HG02852 (cell line): ENCODE data around the gene NPHP4.

Experiments
- ATAC-seq: cut with Tn5 transposase; IDR thresholded peaks from one replicate; pipeline ENCODE4 v1.9.1; 2021; ENCODE audit warnings: mild to moderate bottlenecking, moderate library complexity; ENCODE audit not compliant: unreplicated experiment

Gene NPHP4

DNA sequence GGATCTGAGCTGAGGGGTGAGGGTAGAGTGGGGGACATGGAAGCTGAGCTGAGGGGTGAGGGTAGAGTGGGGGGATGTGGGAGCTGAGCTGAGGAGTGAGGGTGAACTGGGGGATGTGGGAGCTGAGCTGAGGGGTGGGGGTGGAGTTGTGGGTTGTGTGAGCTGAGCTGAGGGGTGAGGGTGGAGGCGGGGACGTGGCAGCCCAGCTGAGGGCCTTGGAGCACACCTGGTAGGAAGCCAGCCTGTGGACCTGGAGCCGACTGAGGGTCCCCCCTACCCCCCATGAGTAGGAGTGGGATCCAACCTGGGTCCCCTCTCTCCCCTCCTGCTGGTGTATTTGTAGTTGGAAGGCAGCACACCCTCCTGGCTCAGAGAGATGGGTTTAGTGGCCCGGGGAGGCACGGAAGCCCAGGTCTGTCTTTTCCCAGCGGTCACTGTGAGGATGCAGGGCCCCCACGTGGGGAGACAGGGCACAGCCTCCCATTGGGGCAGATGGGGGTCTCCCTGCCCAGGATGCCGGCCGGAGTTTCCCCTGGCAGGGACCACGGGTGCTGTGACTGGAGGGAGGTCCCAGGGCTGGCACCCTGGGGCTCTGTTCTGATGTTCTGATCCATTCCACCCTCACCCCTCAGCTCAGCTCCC is 13.2 kb upstream of the NPHP4 start:
- ATAC-seq, result no peak

DNA sequence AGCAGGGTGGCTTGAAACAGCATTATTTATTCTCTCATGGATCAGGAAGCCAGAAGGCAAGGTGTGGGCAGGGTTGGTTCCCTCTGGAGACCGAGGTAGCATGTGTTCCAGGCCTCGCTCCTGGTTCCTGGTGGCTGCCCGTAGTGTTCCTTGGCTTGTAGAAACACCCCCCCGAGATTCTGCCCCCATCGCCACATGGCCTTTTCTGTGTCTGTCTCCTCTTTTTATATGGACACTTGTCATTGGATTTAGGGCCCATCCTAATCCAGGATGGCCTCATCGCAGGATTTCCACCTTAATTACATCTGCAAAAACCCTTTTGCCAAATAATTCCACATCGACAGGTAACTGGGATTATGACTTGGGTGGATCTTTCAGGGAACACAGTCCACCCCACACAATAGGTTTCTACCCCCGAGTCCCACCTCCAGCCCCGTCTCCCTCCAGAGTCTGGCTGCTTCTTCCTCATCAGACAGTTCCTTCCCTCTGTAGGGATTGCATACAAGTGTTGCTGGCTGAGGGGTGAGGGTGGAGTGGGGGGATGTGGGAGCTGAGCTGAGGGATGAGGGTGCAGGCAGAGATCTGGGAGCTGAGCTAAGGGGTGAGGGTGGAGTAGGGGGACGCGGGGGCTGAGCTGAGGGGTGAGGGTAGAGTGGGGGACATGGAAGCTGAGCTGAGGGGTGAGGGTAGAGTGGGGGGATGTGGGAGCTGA is 12.3 kb upstream of the NPHP4 start:
- ATAC-seq, result no peak

DNA sequence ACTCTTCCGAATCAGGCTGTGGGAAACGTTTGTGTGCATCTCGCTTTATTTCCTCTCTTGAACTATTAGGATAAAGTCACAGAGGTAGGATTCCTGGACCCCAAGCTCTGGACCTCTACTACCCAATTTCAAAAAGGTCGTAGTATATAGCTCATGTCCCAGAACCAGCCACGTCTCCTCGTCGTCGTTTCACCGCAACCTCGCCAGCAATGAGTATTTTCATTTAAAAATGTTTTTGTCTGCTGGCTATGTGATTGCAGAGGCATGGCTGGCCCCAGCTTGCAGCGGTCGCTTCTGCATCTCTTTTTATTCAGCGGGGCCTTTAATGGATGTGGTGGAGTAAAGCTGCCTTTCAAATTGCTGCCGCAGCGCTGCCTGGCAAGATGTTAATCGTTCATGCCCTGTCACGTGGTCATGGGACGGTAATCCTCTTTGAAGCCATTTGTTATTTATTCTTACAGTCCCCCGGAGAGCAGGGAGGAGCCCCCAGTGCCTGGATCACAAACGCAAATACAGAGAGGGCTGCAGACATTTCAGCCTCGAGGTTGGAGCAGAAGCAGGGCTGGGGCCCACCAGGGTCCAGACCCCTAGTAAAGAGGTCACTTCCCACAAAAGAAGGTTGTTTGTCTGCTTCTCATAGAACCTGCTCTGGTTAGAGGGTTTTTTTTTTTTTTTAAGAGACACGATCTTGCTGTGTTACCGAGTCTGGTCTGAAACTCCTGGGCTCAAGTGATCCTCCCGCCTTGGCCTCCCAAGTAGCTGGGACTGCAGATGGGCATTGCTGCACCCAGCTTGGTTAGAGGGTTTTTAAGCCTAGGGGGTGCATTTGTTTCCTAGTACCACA is 11.6 kb upstream of the NPHP4 start:
- ATAC-seq, result no peak

DNA sequence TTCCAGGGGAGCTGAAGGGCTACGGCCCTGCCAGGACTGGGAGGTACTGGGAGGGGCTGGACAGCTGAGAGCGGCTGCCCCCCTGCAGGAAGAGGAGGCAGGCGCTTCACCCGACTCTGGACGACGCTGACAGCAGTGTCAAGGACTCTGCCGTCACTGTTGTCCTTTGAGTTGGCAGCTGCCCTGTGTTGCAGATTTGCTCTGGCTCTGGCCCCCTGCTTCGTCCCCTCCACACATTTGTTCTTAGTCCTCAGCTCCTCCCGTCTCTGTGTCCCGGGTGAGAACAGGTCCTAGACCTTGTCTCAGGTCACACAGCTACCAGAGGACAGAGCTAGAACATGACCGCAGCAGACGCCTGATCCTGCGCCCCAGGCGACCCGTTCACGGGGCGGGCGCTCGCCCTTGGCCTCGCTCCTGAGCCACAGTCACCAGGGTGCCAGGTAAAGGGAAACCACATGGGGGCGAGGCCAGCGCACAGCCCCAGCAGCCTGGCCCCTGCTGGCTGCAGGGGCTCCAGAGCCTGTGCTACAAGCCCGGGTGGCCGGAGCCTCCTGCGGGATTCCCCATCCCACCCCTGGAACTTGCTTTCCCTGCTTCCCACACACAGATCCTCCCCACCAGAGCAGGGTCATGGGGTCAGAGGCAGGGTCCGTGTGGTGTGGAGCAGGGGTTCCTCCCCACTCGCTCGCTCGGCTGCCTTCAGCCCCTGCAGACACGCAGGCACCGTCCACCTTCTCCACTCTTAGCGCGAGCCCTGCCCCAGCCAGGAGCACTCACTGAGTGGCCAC is 10.7 kb upstream of the NPHP4 start:
- ATAC-seq, result no peak

DNA sequence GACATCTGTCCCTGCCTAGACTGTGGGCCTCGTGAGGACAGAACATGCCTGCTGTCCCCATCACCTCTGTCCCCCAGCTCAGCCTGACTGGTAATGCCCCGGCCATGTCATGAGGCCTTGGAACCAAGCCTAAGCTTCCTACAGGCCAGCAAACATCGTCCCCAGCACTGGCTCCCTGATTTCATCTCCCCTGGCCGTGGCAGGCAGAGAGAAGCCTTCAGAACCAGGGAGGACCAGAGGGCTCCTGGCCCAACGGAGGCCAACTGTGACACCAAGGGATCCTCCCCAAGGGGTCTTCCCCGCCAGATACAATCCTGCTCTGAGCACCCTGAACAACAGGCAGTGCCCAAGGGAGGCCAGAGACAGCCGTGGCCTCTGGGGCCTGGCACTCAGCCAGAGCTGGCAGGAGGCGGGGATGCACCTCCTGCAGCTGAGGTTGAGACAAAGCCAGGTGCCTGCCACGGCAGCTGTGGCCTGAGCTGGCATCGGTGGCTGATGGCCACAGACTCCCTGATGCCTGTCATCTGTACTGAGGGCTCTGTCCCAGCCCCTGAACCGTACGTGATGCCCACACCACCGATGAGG is 9.9 kb upstream of the NPHP4 start:
- no peak for ATAC-seq

DNA sequence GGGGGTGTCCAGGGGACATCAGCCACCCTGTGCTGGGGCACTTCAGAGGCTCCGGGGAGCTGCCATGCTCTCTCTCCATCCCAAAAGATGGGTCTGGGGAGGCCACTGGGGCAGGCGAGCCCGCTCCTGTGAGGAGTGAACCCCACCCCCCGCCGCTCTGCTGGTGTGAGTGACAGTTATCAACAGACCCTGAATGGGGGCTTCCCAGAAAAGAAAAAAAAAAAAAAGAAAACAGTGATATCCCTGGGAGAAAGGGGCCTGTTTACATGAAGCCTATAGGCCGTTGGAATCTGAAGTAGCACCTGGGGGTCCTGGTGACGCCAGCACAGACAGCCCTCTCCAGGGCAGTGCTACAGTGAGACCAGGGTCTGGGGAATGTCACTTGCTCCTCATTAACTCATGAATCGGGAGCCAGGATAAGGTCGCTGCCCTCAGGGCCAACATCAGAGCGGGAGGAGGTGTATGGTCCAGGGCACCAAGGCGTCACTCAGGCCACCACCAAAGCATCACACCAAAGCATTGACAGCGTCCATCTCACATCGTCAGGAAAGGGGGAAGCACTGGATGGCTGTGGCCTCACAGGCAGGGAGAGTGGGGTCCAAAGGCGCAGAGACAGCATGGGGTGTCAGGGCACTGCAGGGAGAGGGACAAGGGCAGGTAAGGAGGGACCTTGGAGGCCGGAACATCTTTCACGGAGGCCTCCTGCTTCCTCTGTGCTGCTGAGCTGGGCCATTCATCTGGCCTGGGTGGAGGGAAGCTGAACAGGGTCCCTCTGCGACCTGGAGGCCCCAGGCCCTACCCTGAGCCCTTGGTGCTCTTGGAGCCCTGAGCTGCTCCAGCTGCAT is 8.4 kb upstream of the NPHP4 start:
- no peak for ATAC-seq

DNA sequence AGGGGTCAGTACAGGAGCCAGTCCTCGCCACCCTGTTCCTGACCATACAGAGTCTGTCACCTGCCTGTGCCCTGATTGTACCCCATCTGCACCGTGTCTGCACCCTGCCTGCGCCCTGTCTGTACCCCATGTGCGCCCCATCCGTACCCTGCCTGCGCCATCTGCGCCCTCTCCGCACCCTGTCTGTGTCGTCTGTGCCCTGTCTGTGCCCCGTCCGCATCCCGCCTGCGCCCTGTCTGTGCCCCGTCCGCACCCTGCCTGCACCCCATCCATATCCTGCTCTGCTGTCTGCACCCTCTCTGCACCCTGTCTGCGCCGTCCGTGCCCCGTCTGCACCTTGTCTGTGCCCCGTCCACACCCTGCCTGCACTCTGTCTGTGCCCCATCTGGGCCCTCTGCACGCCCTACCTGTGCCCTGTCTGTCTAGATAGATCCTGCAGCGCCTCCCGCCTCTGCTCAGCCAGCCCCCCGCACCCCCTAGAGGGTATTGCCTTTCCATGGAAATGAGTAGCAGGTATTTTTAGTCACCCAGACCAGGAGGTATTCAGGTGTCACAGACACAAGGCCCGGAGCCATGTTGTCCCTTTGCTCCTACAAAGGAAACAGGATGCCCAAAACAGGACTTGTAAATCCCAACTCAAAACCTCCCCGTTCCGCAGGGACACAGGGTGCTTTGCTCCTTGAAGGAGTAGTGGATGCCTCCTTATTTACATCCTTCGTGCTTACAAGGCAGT is 7.7 kb upstream of the NPHP4 start:
- no peak for ATAC-seq

DNA sequence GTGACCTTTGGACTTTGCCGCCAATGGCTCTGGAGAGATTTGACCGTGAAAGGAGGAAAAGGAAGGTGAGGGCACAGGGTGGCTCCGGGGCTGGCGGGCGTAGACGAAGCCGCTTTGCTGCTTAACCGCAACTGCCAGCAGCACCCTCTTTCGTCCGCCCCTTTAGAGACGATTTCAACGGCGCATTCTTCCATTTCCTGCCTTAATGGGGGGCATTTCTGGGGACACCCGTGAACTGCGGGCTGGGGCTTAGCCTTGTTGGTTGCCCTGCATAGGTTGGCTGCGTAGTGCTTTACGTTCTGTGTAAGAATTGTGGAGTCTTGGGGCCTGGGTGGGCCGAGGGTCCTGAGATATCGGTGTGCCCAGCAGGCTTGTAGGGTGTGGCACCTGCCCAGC is 6.7 kb upstream of the NPHP4 start:
- ATAC-seq, result no peak

DNA sequence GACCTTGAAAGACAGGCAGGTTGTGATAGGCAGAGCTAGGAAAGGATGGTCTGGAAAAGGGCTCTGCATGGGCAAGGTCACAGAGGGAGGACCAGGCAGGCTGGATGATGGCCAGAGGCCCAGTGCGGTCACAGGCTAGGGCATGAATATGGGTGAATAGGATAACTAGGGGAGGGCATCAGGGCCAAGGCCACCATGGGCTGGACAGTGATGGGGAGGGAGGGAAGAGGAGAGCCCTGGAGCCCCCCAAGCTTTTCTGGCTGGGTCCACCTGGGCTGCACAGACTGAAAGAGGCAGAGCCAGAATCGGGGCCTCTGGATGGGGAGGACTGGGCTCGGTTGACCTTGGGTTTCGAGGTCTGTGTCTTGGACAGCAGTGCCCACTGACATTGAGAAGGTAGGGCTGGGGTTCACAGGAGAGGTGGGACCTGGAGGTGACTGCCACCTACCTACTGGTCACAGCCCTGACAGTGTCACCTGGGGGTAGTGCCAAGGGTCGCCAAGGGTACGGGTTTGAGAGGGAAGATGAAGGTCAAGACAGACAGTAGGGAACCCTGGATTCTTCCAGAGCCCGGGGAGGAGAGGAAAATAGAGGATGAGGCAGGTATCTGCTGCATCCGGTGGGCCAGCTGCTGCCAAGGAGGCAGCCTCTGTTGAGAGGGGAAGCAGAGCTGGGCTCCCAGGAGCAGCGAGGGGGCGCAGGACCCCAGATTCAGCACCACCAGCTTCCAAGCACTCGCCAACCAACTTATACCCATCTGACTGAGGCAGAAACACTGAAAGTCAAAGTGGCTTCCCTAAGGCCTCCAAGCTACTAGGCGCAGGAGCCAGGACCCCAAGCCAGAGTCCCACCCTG is 6.1 kb upstream of the NPHP4 start:
- ATAC-seq, result no peak

DNA sequence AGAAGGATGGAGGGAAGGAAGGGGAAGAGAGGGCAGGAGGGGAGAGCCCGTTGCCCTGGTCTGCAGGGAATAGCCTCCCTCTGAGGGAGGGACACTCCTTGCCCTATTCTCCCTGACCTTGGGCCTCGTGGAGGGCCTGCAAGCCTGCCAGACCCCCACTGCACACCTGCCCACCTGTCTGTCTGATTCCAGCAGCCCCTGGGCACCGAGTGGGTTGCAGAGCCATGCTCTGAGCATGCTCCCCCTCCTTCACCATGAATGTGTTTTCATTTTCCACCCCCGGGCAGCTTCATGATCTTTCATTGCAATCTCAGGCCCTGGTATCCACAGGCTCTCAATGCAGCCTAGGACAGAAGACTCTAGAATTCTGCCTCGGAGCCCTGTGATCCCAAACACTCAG is 5.1 kb upstream of the NPHP4 start:
- no peak for ATAC-seq

DNA sequence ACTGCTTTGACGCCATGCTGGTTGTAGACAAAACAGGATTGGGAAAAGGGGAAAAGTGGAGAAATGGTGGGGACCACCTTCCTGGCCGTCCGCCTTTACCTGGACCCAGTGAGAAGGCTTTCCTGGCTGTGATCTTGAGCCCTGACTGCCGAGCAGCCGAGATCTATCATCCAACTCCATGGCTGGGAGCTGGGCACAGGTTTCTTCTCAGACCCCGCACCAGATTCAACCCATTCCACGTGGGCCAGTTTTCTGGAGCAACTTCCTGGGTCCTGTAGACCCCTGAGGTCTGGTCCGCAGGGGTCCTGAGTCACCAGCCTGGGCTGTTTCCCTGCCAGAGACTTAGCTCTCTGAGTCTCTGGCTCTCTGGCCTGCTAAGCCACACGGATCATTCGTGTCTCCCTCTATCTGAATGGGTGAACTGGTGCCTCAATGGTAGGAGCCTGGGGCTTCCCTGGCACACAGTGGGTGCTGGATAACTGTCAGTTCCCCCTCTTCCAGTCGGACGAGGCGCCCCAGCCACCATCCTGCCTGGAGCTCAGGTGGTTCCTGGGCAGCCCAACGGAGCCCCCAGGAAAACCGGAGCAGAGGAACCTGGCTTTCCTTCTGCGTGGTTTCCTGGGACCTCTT is 4.5 kb upstream of the NPHP4 start:
- ATAC-seq, result no peak

DNA sequence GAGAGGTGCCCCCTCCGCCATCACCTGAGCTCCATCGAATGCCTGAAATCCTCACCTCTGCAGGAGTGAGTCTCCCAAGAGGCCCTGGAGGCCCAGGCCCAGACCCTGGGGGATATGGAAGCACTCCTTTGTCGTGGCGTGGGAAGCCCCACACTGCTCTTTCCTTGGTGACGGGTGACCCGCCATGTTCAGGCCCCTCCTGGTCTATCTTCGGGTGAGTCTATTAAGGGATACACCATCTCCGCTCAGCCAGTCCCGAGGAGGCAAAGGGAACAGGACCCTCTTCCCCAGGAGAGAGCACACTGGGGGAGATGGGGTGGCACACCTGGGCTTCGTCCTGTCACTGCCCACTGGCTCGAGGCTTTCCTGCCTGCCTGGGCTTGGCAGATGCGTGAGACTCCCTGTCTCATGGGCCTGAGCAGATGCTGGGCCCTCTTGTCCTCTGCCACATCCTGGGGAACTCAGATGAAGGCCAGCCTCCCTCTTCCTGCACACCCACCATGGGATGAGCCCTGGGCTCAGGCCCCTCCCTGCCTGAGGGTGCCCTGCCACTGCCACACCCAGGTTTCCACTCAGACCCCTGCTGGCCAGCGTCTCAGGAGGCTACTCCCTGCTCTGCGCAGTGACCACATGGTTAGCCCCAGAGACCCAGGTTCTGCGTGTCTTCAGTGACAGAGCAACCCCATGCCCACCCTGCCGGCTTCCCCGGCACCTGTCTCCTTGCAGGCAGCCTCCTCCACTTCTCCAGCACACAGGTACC is 3.8 kb upstream of the NPHP4 start:
- ATAC-seq, result no peak

DNA sequence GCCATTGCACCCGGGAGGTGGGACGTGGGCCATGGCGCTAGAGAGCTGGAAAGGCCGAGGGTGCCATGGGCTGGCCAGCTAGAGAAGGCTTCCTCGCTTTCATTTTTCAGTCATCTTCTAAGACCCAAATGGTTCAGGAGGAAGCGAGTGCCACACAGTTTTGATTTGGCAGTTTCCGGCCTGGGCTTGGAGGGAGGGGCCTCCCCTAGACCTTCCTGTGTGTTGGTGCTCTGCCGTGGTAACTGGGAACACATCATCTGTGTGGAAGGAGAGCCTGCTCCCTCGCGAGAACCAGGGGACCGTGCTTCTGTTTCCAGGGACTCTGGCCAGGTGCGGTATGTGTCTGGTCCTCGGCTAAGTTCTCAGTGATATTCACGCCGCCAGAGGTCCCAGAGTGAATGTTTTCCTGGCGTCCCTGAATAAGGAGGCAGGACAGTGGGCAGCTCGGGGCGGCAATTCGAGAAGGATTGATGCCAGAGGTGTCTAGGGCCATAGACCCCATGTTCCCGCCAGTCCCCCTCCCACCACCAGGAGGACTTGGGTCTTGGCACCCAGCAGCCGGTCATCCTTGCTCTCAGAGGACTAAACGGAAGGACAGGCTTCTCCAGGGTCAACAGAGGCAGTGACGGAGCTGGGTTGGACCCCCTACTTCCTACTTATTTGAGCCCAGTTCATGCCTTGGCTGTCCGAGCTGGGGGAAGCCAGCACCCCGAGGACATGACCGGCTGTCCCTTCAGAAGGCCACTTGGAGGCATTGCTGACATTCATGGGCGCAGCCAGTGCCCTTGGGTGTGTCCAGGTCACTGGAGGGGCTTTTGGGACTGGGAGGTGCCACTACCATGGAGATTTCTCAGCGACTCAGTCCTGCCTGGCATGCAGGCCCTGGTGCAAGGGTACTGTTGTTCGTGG is 2.7 kb upstream of the NPHP4 start:
- no peak for ATAC-seq

DNA sequence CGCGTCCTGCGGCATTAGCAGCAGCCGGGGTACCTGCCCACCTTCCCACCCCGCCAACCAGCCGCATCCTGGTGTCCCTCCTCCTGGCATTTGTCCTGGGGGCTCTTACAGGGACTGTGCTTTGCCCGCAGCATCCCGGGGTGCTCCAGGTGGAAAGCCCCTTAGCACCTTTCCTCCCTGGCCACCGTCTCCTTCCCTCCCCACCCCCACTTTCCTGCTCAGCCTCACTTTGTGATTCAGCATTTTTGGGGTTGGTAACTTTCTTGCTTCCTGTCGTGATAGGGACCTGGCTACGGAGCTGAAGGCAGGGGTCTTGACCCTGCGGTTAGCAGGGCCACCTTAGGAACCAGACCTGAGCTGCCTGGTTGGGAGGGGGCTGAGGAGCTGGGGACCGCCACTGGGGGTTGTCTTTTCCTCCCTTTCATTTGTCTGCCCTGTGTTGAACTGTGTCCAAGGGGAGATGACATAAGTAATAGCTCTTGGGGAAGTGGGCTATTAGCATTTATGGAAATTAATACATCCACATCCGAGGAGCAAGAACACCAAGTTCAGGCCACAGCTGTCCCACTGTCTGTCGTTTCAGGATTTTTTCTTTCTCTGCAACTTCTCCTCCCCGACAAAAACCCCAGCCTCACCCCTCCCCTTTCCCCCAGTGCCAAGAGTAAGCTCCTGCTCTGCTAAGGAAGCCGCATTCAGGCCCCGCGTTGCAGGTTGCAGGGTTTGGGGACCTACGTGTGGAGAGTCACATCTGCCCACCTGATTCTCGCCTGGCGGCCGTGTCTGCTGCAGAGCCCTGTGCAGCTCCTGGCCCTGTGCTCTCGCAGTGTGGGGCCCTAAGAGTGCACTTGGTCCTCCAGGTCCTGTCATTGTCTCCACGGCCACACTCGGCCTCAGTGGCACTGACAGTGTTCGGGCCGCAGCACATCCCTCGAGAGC is 1.6 kb upstream of the NPHP4 start:
- no peak for ATAC-seq
